ENCODE results near the gene CR2. TPM values are rescaled to one million over a fixed set of nuclear protein-coding genes. Genes with fewer than 3 reads are reported as not detected.
"Not testable (repeated sequence)": the region's sequence is repeated elsewhere in the genome, so short reads cannot be mapped to it uniquely, and the experiment has no call there.

CR2 gene
- total and polyA plus RNA-seq, 4 donors, result 0.06 to 3.6 (median 0.48) TPM

GRCh38 chr1:207433435-207433834, 20.7 kb upstream of the CR2 start:
- Histone ChIP-seq H3K27me3 (ENCODE audit: control insufficient read depth in 3 of 3, insufficient read depth in 3 of 3, low read length in 2 of 3) (peaks cover 0 to 2% (median 0%) of the 10 kb centered on the region in 3 donors), H3K4me3 (no peak overlapping the region), H3K36me3 (ENCODE audit: control insufficient read depth in 4 of 4, insufficient read depth in 4 of 4, low read length in 4 of 4) (no peaks in the 10 kb centered on the region), H3K9ac (ENCODE audit: insufficient read depth in 1 of 2, low read length in 2 of 2) (no peak overlapping the region), H3K9me3 (ENCODE audit: control insufficient read depth in 4 of 4, insufficient read depth in 3 of 4, low read length in 3 of 4) (no peaks in the 10 kb centered on the region), H3K4me1 (ENCODE audit: control insufficient read depth in 5 of 5, insufficient read depth in 5 of 5, low read length in 5 of 5) (no peaks in the 10 kb centered on the region), H3K27ac (ENCODE audit: low read depth in 1 of 2, low read length in 1 of 2) (no peak overlapping the region)
- no peak for DNase-seq
- no peak for ATAC-seq (ENCODE audit: insufficient read depth, low FRiP score)
- no peak for TF ChIP-seq CTCF (IDR thresholded peaks at IDR 0.05; ENCODE audit: control extremely low read depth, extremely low read depth)
- WGBS, 2 donors, result 93 to 96% methylated on average over 3 of the region's 3 CpGs

GRCh38 chr1:207436746-207437145, 17.4 kb upstream of the CR2 start:
- 94% methylated on average over 3 of the region's 3 CpGs for WGBS, 2 donors
- not testable (repeated sequence) for H3K27ac ChIP-seq (ENCODE audit: low read depth in 1 of 2, low read length in 1 of 2); H3K4me3 ChIP-seq; DNase-seq; H3K27me3 ChIP-seq (ENCODE audit: control insufficient read depth in 3 of 3, insufficient read depth in 3 of 3, low read length in 2 of 3); ATAC-seq (ENCODE audit: insufficient read depth, low FRiP score); H3K9ac ChIP-seq (ENCODE audit: insufficient read depth in 1 of 2, low read length in 2 of 2); H3K36me3 ChIP-seq (ENCODE audit: control insufficient read depth in 4 of 4, insufficient read depth in 4 of 4, low read length in 4 of 4); H3K9me3 ChIP-seq (ENCODE audit: control insufficient read depth in 4 of 4, insufficient read depth in 3 of 4, low read length in 3 of 4); H3K4me1 ChIP-seq (ENCODE audit: control insufficient read depth in 5 of 5, insufficient read depth in 5 of 5, low read length in 5 of 5)

- WGBS, 2 donors, result 85 to 90% methylated on average over 2 of the region's 2 CpGs
- Histone ChIP-seq H3K36me3 (ENCODE audit: control insufficient read depth in 4 of 4, insufficient read depth in 4 of 4, low read length in 4 of 4) (no peaks in the 10 kb centered on the region), H3K27me3 (ENCODE audit: control insufficient read depth in 3 of 3, insufficient read depth in 3 of 3, low read length in 2 of 3) (peaks cover 0 to 2% (median 0%) of the 10 kb centered on the region in 3 donors), H3K27ac (ENCODE audit: low read depth in 1 of 2, low read length in 1 of 2) (no peak overlapping the region), H3K9me3 (ENCODE audit: control insufficient read depth in 4 of 4, insufficient read depth in 3 of 4, low read length in 3 of 4) (no peaks in the 10 kb centered on the region), H3K9ac (ENCODE audit: insufficient read depth in 1 of 2, low read length in 2 of 2) (no peak overlapping the region), H3K4me3 (no peak overlapping the region), H3K4me1 (ENCODE audit: control insufficient read depth in 5 of 5, insufficient read depth in 5 of 5, low read length in 5 of 5) (no peaks in the 10 kb centered on the region)
- ATAC-seq (ENCODE audit: insufficient read depth, low FRiP score), result no peak
- DNase-seq, result no peak
- TF ChIP-seq CTCF (IDR thresholded peaks at IDR 0.05; ENCODE audit: control extremely low read depth, extremely low read depth), result no peak
Observed at GRCh38 chr1:207440626-207441025, 13.5 kb upstream of the CR2 start.

- H3K4me3 ChIP-seq, result no peak overlapping the region
- DNase-seq, result no peak
- peaks cover 0 to 7% (median 0%) of the 10 kb centered on the region in 3 donors for H3K27me3 ChIP-seq (ENCODE audit: control insufficient read depth in 3 of 3, insufficient read depth in 3 of 3, low read length in 2 of 3)
- ATAC-seq (ENCODE audit: insufficient read depth, low FRiP score), result no peak
- no peak for TF ChIP-seq CTCF (IDR thresholded peaks at IDR 0.05; ENCODE audit: control extremely low read depth, extremely low read depth)
- no peak overlapping the region for H3K9ac ChIP-seq (ENCODE audit: insufficient read depth in 1 of 2, low read length in 2 of 2)
- 82 to 89% methylated on average over 5 of the region's 5 CpGs for WGBS, 2 donors
- no peaks in the 10 kb centered on the region for H3K9me3 ChIP-seq (ENCODE audit: control insufficient read depth in 4 of 4, insufficient read depth in 3 of 4, low read length in 3 of 4)
- H3K27ac ChIP-seq (ENCODE audit: low read depth in 1 of 2, low read length in 1 of 2), result no peak overlapping the region
- H3K4me1 ChIP-seq (ENCODE audit: control insufficient read depth in 5 of 5, insufficient read depth in 5 of 5, low read length in 5 of 5), result no peaks in the 10 kb centered on the region
- H3K36me3 ChIP-seq (ENCODE audit: control insufficient read depth in 4 of 4, insufficient read depth in 4 of 4, low read length in 4 of 4), result no peaks in the 10 kb centered on the region
Observed at GRCh38 chr1:207444514-207445217, 9.5 kb upstream of the CR2 start.

All from lung (tissue), 12 donors.